ENCODE data around the gene VWA3B. TPM values are rescaled to one million over a fixed set of nuclear protein-coding genes. Genes with fewer than 3 reads are reported as not detected.

VWA3B gene
- total RNA-seq, 2 experiments from 2014 or later: not detected

- Histone ChIP-seq H2AFZ (ENCODE audit: low read length) (peak overlapping the region; percentile 82; the same call in 1 of the 2 replicates), H3K9me2 (ENCODE audit: insufficient read depth, low read length) (no peaks in the 10 kb centered on the region), H3K79me2 (ENCODE audit: insufficient read depth, low read depth, low read length) (no peaks in the 10 kb centered on the region), H3K36me3 (ENCODE audit: insufficient read depth, low read length) (no peaks in the 10 kb centered on the region), H3K9me3 (ENCODE audit: low read length) (no peaks in the 10 kb centered on the region), H3K4me1 (ENCODE audit: insufficient read depth, low read length, poor library complexity, severe bottlenecking) (peaks cover 37% of the 10 kb centered on the region), H3K27ac (ENCODE audit: low read depth, low read length, poor library complexity, severe bottlenecking) (no peak overlapping the region), H4K20me1 (ENCODE audit: insufficient read depth, low read length) (no peaks in the 10 kb centered on the region), H3K4me2 (ENCODE audit: low read length) (peak overlapping the region; percentile 87), H3K4me3 (ENCODE audit: low read depth, low read length, poor library complexity, severe bottlenecking) (peak overlapping the region; percentile 73)
- TF ChIP-seq CTCF (conservative IDR thresholded peaks at IDR 0.05; ENCODE audit: low read length): no peak
- no peak for TF ChIP-seq EZH2phosphoT487 (IDR thresholded peaks at IDR 0.05; ENCODE audit: borderline replicate concordance, low read depth, low read length)
- ChIA-PET POLR2A (interaction anchor here (0.6 to 0.7 kb wide), 2 partner anchors 12 to 759 kb away, joined by 3 read pairs; no protein-coding TSS in a partner anchor), CTCF (ENCODE audit: unreplicated experiment) (no interaction called here)
- no TSS peak for BruUV-seq (replicated peaks)
- DNase-seq (ENCODE audit: low spot score): no peak
- intact Hi-C loops (cut with micrococcal nuclease; ENCODE audit: unreplicated experiment): loop anchor here (2.0 to 10.0 kb wide), 3 partner anchors 61 to 153 kb away; no protein-coding TSS in a partner anchor
Measured at GRCh38 chr2:98087447-98088020, 567 bp downstream of the VWA3B start.

DNA sequence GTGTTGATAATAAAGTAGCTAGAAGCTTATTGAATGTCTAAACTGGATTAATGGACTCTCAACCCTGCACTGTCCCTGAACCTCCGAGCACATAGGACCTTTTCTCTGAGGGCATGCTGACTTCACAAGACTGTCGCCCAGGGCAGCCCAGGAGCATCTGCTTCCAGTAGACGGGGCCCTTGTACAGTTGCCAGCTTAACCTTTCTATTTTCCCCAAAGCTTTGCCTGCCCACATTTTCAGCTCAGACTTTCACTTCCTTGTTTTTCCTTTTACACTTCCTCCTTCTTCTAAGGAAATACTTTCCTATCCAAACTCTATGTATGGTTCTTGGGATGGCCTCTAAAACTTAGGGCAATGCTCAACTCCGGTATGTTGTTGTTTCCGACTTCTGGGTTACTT is 1.3 kb downstream of the VWA3B start:
- Histone ChIP-seq H3K9me2 (ENCODE audit: insufficient read depth, low read length) (no peaks in the 10 kb centered on the region), H3K79me2 (ENCODE audit: insufficient read depth, low read depth, low read length) (no peaks in the 10 kb centered on the region), H2AFZ (ENCODE audit: low read length) (no peak overlapping the region), H3K27ac (ENCODE audit: low read depth, low read length, poor library complexity, severe bottlenecking) (no peak overlapping the region), H3K9me3 (ENCODE audit: low read length) (no peaks in the 10 kb centered on the region), H3K4me2 (ENCODE audit: low read length) (peak overlapping the region; percentile 87), H3K4me3 (ENCODE audit: low read depth, low read length, poor library complexity, severe bottlenecking) (no peak overlapping the region), H3K36me3 (ENCODE audit: insufficient read depth, low read length) (no peaks in the 10 kb centered on the region), H4K20me1 (ENCODE audit: insufficient read depth, low read length) (no peaks in the 10 kb centered on the region), H3K4me1 (ENCODE audit: insufficient read depth, low read length, poor library complexity, severe bottlenecking) (peaks cover 37% of the 10 kb centered on the region)
- ChIA-PET POLR2A (interaction anchor here (0.6 to 0.8 kb wide), 3 partner anchors 11 to 758 kb away, joined by 3 read pairs; no protein-coding TSS in a partner anchor), CTCF (ENCODE audit: unreplicated experiment) (no interaction called here)
- no peak for TF ChIP-seq EZH2phosphoT487 (IDR thresholded peaks at IDR 0.05; ENCODE audit: borderline replicate concordance, low read depth, low read length)
- peak; percentile 61 for TF ChIP-seq CTCF (conservative IDR thresholded peaks at IDR 0.05; ENCODE audit: low read length)
- DNase-seq (ENCODE audit: low spot score): peak; percentile 61
- BruUV-seq (replicated peaks): no TSS peak
- intact Hi-C loops (cut with micrococcal nuclease; ENCODE audit: unreplicated experiment): loop anchor here (5.0 to 10.0 kb wide), 2 partner anchors 96 to 153 kb away; no protein-coding TSS in a partner anchor

DNA sequence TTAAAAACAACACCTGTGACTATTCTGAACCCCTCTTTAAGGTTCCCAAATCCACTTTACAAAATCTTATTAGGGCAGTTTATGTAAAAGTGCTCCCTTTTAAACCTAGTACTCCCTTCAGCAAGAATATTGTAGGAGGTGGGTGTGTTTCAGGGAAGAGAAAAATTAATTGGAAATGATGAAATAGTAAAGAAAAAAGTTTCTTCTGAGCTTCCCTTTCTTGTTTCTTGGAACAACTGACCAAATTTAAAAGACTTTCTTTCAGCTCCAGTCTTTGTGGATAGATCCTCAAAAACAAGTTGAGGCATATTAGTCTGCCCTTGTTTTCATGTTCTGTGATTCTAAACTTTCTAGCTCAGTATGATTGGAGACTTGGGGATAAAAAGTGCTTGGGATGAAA is 3.0 kb downstream of the VWA3B start:
- ChIA-PET CTCF (ENCODE audit: unreplicated experiment) (no interaction called here), POLR2A (interaction anchor here (1.0 to 1.1 kb wide), 2 partner anchors 9 to 27 kb away, joined by 3 read pairs; no protein-coding TSS in a partner anchor)
- H3K27ac ChIP-seq (ENCODE audit: low read depth, low read length, poor library complexity, severe bottlenecking): no peak overlapping the region
- no peak for DNase-seq (ENCODE audit: low spot score)
- no peaks in the 10 kb centered on the region for H3K36me3 ChIP-seq (ENCODE audit: insufficient read depth, low read length)
- peak overlapping the region; percentile 39 for H3K4me2 ChIP-seq (ENCODE audit: low read length)
- H2AFZ ChIP-seq (ENCODE audit: low read length): no peak overlapping the region
- intact Hi-C loops (cut with micrococcal nuclease; ENCODE audit: unreplicated experiment): loop anchor here (5.0 to 10.0 kb wide), 2 partner anchors 98 to 155 kb away; no protein-coding TSS in a partner anchor
- no peaks in the 10 kb centered on the region for H3K9me2 ChIP-seq (ENCODE audit: insufficient read depth, low read length)
- no TSS peak for BruUV-seq (replicated peaks)
- TF ChIP-seq CTCF (conservative IDR thresholded peaks at IDR 0.05; ENCODE audit: low read length) (no peak), EZH2phosphoT487 (IDR thresholded peaks at IDR 0.05; ENCODE audit: borderline replicate concordance, low read depth, low read length) (no peak)
- no peaks in the 10 kb centered on the region for H3K79me2 ChIP-seq (ENCODE audit: insufficient read depth, low read depth, low read length)
- no peaks in the 10 kb centered on the region for H4K20me1 ChIP-seq (ENCODE audit: insufficient read depth, low read length)
- peaks cover 37% of the 10 kb centered on the region for H3K4me1 ChIP-seq (ENCODE audit: insufficient read depth, low read length, poor library complexity, severe bottlenecking)
- no peak overlapping the region for H3K4me3 ChIP-seq (ENCODE audit: low read depth, low read length, poor library complexity, severe bottlenecking)
- H3K9me3 ChIP-seq (ENCODE audit: low read length): peaks cover 5% of the 10 kb centered on the region; the same call in 1 of the 2 replicates
